Measurements from ENCODE around the gene MUC5AC.
A peak's percentile ranks its signal among the peaks of the same experiment; 100 is the strongest.
"Not testable (repeated sequence)": the region's sequence is repeated elsewhere in the genome, so short reads cannot be mapped to it uniquely, and the experiment has no call there.

Gene MUC5AC

GRCh38 chr11:1150769-1151365, 6.9 kb upstream of the MUC5AC start:
- no peak for DNase-seq

DNA sequence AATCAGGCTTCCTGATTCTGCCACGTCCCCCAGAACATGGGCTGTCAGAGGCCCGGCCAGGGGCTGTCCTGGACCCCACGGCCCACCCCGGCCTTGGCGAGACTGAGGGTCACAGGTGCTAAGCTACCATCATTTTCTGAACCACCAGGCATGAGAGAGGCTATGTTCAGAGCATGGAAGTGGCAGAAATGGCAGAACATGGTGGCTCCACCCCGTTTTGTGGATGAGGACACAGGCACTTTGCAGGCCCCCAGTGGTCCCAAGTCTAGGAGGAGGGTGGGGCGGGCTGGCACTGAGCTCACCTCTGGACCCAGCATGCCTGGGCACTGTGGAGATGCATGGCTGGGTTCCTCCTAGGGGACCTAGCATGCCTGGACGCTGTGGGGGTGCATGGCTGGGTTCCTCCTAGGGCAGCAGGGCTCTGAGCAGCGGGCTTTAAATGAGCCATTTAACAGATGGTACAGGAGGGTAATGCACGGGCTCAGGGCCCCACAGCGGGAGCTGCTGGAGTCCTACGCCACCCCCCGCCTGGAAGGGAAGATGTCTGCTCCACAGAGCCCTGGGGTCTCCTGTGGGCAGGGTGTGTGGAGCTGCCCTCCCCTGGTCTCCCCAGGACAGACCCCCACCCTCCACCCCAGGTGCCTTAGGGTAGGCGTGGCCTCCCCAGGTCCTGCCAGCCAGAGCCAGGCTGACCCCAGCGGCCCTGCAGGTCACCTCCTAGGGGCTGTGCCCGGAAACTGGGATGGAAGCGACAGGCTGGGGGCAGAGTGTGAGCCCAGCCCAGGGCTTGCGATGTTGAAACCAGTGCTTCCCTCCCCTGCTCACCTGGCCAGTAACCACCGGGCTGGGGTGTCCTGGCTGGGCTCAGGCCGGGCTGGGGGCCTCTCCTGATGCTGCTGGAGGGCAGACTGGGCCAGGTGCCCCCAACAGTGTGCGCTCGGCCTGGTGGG, 6.1 kb upstream of the MUC5AC start:
- no peak for DNase-seq

DNA sequence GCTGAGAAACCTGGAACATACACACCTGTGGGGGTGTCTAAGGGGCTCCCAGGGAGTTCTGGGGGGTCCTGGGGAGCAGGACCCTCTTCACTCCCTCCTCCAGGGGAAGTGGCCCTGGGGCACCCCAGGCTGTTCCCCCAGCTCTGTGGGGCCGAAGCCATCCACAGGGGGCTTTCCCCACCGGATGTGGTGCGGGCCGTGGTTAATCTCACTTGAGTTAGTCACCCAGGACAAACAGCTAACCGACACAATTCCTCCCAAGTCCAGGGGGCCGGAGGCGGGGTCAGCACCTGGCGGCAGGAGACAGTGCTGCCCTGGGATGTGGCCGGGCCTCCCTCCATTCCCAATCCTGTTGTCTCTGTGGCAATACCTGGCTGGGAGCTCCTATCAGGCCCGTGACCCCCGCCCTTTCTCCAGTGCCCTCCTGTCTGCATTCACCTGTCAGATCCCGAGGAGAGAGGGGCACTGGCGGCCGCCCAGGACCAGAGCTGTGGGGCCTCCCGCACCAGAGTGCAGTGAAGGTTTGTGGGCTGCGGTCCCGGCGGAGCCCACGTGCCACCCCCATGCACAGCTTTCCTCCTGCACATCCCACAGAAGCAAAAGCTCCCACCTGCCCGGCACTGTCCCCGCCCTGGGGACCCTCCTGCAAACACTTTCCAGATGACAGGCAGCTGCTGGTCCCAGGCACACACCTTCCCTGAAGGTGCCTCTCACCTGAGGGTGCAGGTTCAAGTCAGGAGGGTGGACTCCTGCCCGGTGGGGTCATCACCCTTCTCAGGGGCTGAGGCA, 5.2 kb upstream of the MUC5AC start:
- DNase-seq: peak; percentile 42

- DNase-seq: no peak
Measured at GRCh38 chr11:1153105-1153950, 4.4 kb upstream of the MUC5AC start.

DNA sequence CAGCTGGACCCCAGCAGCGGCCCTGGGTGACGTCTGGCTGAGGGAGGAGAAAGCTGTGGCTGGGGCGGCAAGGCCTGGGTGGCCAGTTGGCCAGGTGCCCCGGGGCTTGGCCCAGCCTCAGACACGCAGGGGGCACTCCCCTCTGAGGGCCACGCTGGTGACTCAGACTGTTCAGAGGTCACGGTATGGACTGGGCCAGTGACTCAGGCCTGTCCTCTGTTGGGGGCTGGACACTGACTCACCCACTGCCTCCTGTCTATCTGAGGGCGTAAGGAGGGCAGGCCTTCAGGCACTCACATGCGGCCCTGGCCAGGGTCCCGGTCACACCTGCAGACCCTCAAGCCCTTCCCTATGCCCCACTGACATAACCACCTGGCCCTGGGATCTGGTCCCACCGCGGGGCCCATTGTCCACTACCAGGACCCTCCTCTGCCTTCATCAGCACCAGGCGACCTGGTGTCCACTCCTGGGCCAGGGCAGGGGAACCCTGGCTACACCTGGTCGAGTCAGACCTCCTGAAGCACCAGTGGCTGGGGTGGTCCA, 3.7 kb upstream of the MUC5AC start:
- no peak for DNase-seq

- DNase-seq: not testable (repeated sequence)
Measured at GRCh38 chr11:1154656-1155055, 3.1 kb upstream of the MUC5AC start.

GRCh38 chr11:1155274-1155693, 2.5 kb upstream of the MUC5AC start:
- no peak for DNase-seq

- no peak for DNase-seq
Measured at GRCh38 chr11:1156506-1157340, 1.0 kb upstream of the MUC5AC start.

DNA sequence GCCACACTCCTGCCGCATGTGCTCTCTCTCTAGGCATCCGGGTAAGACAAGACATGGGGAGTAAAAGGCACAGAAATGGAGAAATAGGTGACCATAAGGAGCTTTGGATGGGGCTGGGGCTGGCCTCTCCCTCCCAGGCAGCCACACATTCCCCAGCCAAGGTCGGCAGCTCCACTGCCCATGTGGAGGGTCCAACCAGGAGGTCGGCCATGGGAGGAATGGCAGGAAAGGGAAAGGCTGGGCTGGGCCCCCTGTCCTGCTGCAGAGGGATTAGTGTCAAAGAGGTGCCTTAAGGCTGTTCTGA, 460 bp upstream of the MUC5AC start:
- no peak for DNase-seq

GRCh38 chr11:1158681-1159487, 1.1 kb downstream of the MUC5AC start:
- no peak for DNase-seq

- DNase-seq: not testable (repeated sequence)
Measured at GRCh38 chr11:1159488-1160220, 1.9 kb downstream of the MUC5AC start.

DNA sequence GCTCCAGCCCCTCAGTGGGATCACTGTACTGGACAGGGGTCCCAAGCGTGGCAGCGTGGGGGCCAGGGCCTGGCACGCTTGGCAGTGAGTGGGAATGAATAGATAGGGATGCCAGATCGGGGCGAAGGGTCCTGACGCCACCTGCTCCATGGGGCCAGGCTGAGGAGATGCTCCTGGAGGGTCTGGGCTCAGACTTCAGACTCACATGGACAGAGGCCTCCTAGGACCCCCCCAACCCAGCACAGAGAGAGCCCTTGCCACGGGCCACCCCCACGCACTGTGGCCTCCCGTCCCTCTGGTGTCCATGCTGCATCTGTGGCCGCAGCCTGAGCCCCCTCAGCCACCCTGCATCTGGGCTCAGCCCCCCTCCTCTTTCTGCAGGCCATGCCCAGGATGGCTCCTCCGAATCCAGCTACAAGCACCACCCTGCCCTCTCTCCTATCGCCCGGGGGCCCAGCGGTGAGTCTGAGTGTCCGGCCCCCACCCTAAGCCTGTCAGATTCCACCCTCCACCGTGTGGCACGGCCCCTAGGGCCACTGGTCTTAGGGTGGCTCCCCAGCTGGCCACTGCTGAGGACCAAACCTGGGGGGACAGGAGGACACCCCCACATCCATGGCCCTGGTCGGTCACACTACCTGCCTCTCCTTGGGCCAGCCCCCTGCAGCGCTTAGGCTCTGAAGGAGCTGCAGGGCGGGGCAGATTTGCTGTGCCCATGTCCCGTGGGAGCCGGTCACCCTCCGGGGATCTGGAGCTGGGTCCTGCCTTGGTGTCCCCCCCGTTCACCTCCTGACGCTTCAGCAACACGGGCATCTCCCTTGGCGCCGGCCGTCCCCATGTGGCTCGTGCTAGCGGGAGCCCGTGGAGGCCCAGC, 2.7 kb downstream of the MUC5AC start:
- DNase-seq: no peak

- DNase-seq: no peak
Measured at GRCh38 chr11:1161410-1162137, 3.8 kb downstream of the MUC5AC start.

DNA sequence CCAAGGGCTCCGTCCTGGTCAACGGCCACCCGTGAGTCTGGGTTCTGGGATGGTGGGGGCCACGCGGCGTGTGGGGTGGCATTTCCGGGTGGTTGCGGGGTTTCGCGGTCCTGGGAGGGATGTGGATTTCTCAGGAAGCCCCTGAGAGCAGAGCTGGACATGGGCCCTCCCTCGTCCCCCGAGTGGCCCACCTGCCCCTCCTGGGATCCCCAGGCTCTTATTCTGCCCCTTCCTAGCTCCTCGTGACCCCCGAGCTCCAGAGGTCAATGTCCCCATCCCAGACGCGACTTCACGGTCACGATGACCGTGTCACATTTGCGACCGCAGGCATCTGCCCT, 4.4 kb downstream of the MUC5AC start:
- no peak for DNase-seq

- DNase-seq: no peak
Measured at GRCh38 chr11:1162491-1163311, 4.9 kb downstream of the MUC5AC start.

GRCh38 chr11:1163321-1163910, 5.7 kb downstream of the MUC5AC start:
- no peak for DNase-seq

All from activated CD4-positive, alpha-beta T cell treated with anti-CD3 and anti-CD28 coated beads, Interleukin-2, amount 50 U/mL, for 16 hours (primary cell).